ENCODE results near the gene ADORA2A.

ADORA2A gene

GRCh38 chr22:24455751-24456426 lies 28.5 kb downstream of the ADORA2A start:
- Histone ChIP-seq H3K4me1 (ENCODE audit: control insufficient read depth in 1 of 2, insufficient read depth in 2 of 2, low read length in 2 of 2) (no peaks in the 10 kb centered on the region), H3K27me3 (ENCODE audit: insufficient read depth, low read length) (no peaks in the 10 kb centered on the region), H3K27ac (ENCODE audit: low read depth, low read length) (no peak overlapping the region), H2BK120ac (ENCODE audit: insufficient read depth, low read length, poor library complexity) (no peak overlapping the region), H3K23ac (ENCODE audit: low read length) (no peak overlapping the region), H3K4me2 (ENCODE audit: low read length) (no peak overlapping the region), H3K9ac (ENCODE audit: low read length) (no peak overlapping the region), H3K79me2 (ENCODE audit: control insufficient read depth, insufficient read depth, low read length, poor library complexity) (no peaks in the 10 kb centered on the region), H3K18ac (ENCODE audit: low read length) (no peak overlapping the region), H4K8ac (ENCODE audit: low read depth, low read length) (no peak overlapping the region), H3K14ac (ENCODE audit: low read length) (no peak overlapping the region), H2AK5ac (ENCODE audit: low read length) (no peak overlapping the region), H3K9me3 (ENCODE audit: insufficient read depth, low read depth, low read length) (no peaks in the 10 kb centered on the region), H2BK12ac (ENCODE audit: low read length) (no peak overlapping the region), H3K79me1 (ENCODE audit: low read length) (no peaks in the 10 kb centered on the region), H3K4me3 (ENCODE audit: low read depth, low read length) (no peak overlapping the region), H3K4ac (ENCODE audit: low read depth, low read length) (no peak overlapping the region), H2BK5ac (ENCODE audit: low read depth, low read length, poor library complexity) (no peak overlapping the region), H3K36me3 (ENCODE audit: control insufficient read depth in 1 of 2, insufficient read depth in 2 of 2, low read length in 2 of 2) (no peaks in the 10 kb centered on the region), H2AFZ (ENCODE audit: insufficient read depth, low read length, poor library complexity) (no peak overlapping the region), H4K91ac (ENCODE audit: low read depth, low read length) (no peak overlapping the region), H4K12ac (ENCODE audit: low read depth, low read length) (no peak overlapping the region)
- WGBS (ENCODE audit: extremely low coverage, insufficient coverage, insufficient read length): no CpG with 5 or more reads among the region's 9 CpGs
- no peak for DNase-seq

- no peak overlapping the region for H3K27ac ChIP-seq (ENCODE audit: low read depth, low read length)
- H4K8ac ChIP-seq (ENCODE audit: low read depth, low read length): no peak overlapping the region
- no peak overlapping the region for H2AK5ac ChIP-seq (ENCODE audit: low read length)
- H3K79me2 ChIP-seq (ENCODE audit: control insufficient read depth, insufficient read depth, low read length, poor library complexity): no peaks in the 10 kb centered on the region
- no peaks in the 10 kb centered on the region for H3K79me1 ChIP-seq (ENCODE audit: low read length)
- H4K12ac ChIP-seq (ENCODE audit: low read depth, low read length): no peak overlapping the region
- H3K14ac ChIP-seq (ENCODE audit: low read length): no peak overlapping the region
- H2BK5ac ChIP-seq (ENCODE audit: low read depth, low read length, poor library complexity): no peak overlapping the region
- H3K9ac ChIP-seq (ENCODE audit: low read length): no peak overlapping the region
- WGBS (ENCODE audit: extremely low coverage, insufficient coverage, insufficient read length): no CpG with 5 or more reads among the region's 3 CpGs
- H3K9me3 ChIP-seq (ENCODE audit: insufficient read depth, low read depth, low read length): no peaks in the 10 kb centered on the region
- H4K91ac ChIP-seq (ENCODE audit: low read depth, low read length): no peak overlapping the region
- H3K18ac ChIP-seq (ENCODE audit: low read length): no peak overlapping the region
- no peaks in the 10 kb centered on the region for H3K4me1 ChIP-seq (ENCODE audit: control insufficient read depth in 1 of 2, insufficient read depth in 2 of 2, low read length in 2 of 2)
- no peak overlapping the region for H3K4ac ChIP-seq (ENCODE audit: low read depth, low read length)
- H2AFZ ChIP-seq (ENCODE audit: insufficient read depth, low read length, poor library complexity): no peak overlapping the region
- H3K27me3 ChIP-seq (ENCODE audit: insufficient read depth, low read length): no peaks in the 10 kb centered on the region
- no peak overlapping the region for H3K23ac ChIP-seq (ENCODE audit: low read length)
- no peak for DNase-seq
- H3K4me2 ChIP-seq (ENCODE audit: low read length): no peak overlapping the region
- no peak overlapping the region for H2BK12ac ChIP-seq (ENCODE audit: low read length)
- H3K36me3 ChIP-seq (ENCODE audit: control insufficient read depth in 1 of 2, insufficient read depth in 2 of 2, low read length in 2 of 2): no peaks in the 10 kb centered on the region
- no peak overlapping the region for H2BK120ac ChIP-seq (ENCODE audit: insufficient read depth, low read length, poor library complexity)
- H3K4me3 ChIP-seq (ENCODE audit: low read depth, low read length): no peak overlapping the region
Observed at GRCh38 chr22:24457894-24458420, 30.6 kb downstream of the ADORA2A start.

- Histone ChIP-seq H3K79me1 (ENCODE audit: low read length) (no peaks in the 10 kb centered on the region), H3K23ac (ENCODE audit: low read length) (no peak overlapping the region), H3K4ac (ENCODE audit: low read depth, low read length) (no peak overlapping the region), H3K4me2 (ENCODE audit: low read length) (no peak overlapping the region), H4K8ac (ENCODE audit: low read depth, low read length) (no peak overlapping the region), H2AFZ (ENCODE audit: insufficient read depth, low read length, poor library complexity) (no peak overlapping the region), H3K36me3 (ENCODE audit: control insufficient read depth in 1 of 2, insufficient read depth in 2 of 2, low read length in 2 of 2) (no peaks in the 10 kb centered on the region), H2BK120ac (ENCODE audit: insufficient read depth, low read length, poor library complexity) (no peak overlapping the region), H2BK12ac (ENCODE audit: low read length) (no peak overlapping the region), H3K27ac (ENCODE audit: low read depth, low read length) (no peak overlapping the region), H3K9ac (ENCODE audit: low read length) (no peak overlapping the region), H3K4me3 (ENCODE audit: low read depth, low read length) (no peak overlapping the region), H3K9me3 (ENCODE audit: insufficient read depth, low read depth, low read length) (no peaks in the 10 kb centered on the region), H2AK5ac (ENCODE audit: low read length) (no peak overlapping the region), H4K91ac (ENCODE audit: low read depth, low read length) (no peak overlapping the region), H2BK5ac (ENCODE audit: low read depth, low read length, poor library complexity) (no peak overlapping the region), H3K4me1 (ENCODE audit: control insufficient read depth in 1 of 2, insufficient read depth in 2 of 2, low read length in 2 of 2) (no peaks in the 10 kb centered on the region), H3K14ac (ENCODE audit: low read length) (no peak overlapping the region), H3K27me3 (ENCODE audit: insufficient read depth, low read length) (no peaks in the 10 kb centered on the region), H4K12ac (ENCODE audit: low read depth, low read length) (no peak overlapping the region), H3K18ac (ENCODE audit: low read length) (no peak overlapping the region), H3K79me2 (ENCODE audit: control insufficient read depth, insufficient read depth, low read length, poor library complexity) (no peaks in the 10 kb centered on the region)
- DNase-seq: no peak
- WGBS (ENCODE audit: extremely low coverage, insufficient coverage, insufficient read length): no CpG with 5 or more reads among the region's 1 CpG
Observed at GRCh38 chr22:24459911-24460310, 32.5 kb downstream of the ADORA2A start.

GRCh38 chr22:24460418-24461089 lies 33.2 kb downstream of the ADORA2A start:
- H3K9ac ChIP-seq (ENCODE audit: low read length): no peak overlapping the region
- H3K4me2 ChIP-seq (ENCODE audit: low read length): no peak overlapping the region
- no peak overlapping the region for H2AK5ac ChIP-seq (ENCODE audit: low read length)
- no peak overlapping the region for H2AFZ ChIP-seq (ENCODE audit: insufficient read depth, low read length, poor library complexity)
- H2BK120ac ChIP-seq (ENCODE audit: insufficient read depth, low read length, poor library complexity): no peak overlapping the region
- H3K18ac ChIP-seq (ENCODE audit: low read length): no peak overlapping the region
- H4K12ac ChIP-seq (ENCODE audit: low read depth, low read length): no peak overlapping the region
- no peaks in the 10 kb centered on the region for H3K36me3 ChIP-seq (ENCODE audit: control insufficient read depth in 1 of 2, insufficient read depth in 2 of 2, low read length in 2 of 2)
- no peaks in the 10 kb centered on the region for H3K79me1 ChIP-seq (ENCODE audit: low read length)
- H3K27me3 ChIP-seq (ENCODE audit: insufficient read depth, low read length): no peaks in the 10 kb centered on the region
- no peak overlapping the region for H2BK5ac ChIP-seq (ENCODE audit: low read depth, low read length, poor library complexity)
- H3K4me3 ChIP-seq (ENCODE audit: low read depth, low read length): no peak overlapping the region
- no peak overlapping the region for H3K4ac ChIP-seq (ENCODE audit: low read depth, low read length)
- WGBS (ENCODE audit: extremely low coverage, insufficient coverage, insufficient read length): no CpG with 5 or more reads among the region's 10 CpGs
- H3K9me3 ChIP-seq (ENCODE audit: insufficient read depth, low read depth, low read length): no peaks in the 10 kb centered on the region
- no peak overlapping the region for H2BK12ac ChIP-seq (ENCODE audit: low read length)
- H3K23ac ChIP-seq (ENCODE audit: low read length): no peak overlapping the region
- no peaks in the 10 kb centered on the region for H3K79me2 ChIP-seq (ENCODE audit: control insufficient read depth, insufficient read depth, low read length, poor library complexity)
- no peak overlapping the region for H4K8ac ChIP-seq (ENCODE audit: low read depth, low read length)
- no peak overlapping the region for H3K14ac ChIP-seq (ENCODE audit: low read length)
- no peak for DNase-seq
- H3K27ac ChIP-seq (ENCODE audit: low read depth, low read length): no peak overlapping the region
- no peaks in the 10 kb centered on the region for H3K4me1 ChIP-seq (ENCODE audit: control insufficient read depth in 1 of 2, insufficient read depth in 2 of 2, low read length in 2 of 2)
- H4K91ac ChIP-seq (ENCODE audit: low read depth, low read length): no peak overlapping the region

Measured in trophoblast cell (in vitro differentiated cells and primary cell).